GM12891 (cell line): ENCODE measurements around the gene MRPS12.

ENCODE experiments used
- POLR2A ChIP-seq: IDR thresholded peaks from 2 replicates; pipeline ENCODE4 v1.6.1; 2011; ENCODE audit warnings: low read depth, low read length, control low read depth
- POLR2AphosphoS5 ChIP-seq: IDR thresholded peaks from 2 replicates; pipeline ENCODE4 v1.6.1; 2011; ENCODE audit warnings: low read depth, low read length, control low read depth
- POU2F2 ChIP-seq: IDR thresholded peaks from 2 replicates; pipeline ENCODE4 v1.6.1; 2011; ENCODE audit warnings: low read depth, mild to moderate bottlenecking, control low read depth, low read length, moderate library complexity
- SPI1 ChIP-seq: IDR thresholded peaks from 2 replicates; pipeline ENCODE4 v1.6.1; 2011; ENCODE audit warnings: low read depth, low read length, control low read depth
- TAF1 ChIP-seq: IDR thresholded peaks from 2 replicates; pipeline ENCODE4 v1.6.1; 2011; ENCODE audit warnings: low read depth, low read length, control low read depth

GRCh38 chr19:38915329-38916321 is 15.1 kb upstream of the MRPS12 start:
- TF ChIP-seq POLR2A (no peak), POLR2AphosphoS5 (no peak), TAF1 (no peak), SPI1 (no peak), POU2F2 (no peak)
